Panc1 (cell line): ENCODE measurements around the gene SMIM35. TPM values are rescaled to one million over a fixed set of nuclear protein-coding genes. Genes with fewer than 3 reads are reported as not detected.

Experiments
- ATAC-seq: fragments of 200-7000 bp; cut with Tn5 transposase; 2 replicates; pipeline ENCODE4 v1.9.1; 2020; ENCODE audit warnings: mild to moderate bottlenecking, moderate library complexity
- BruUV-seq: library from RNA; stranded (reverse); fragments of 400-500 nt; replicated peaks from 2 replicates; lab custom pipeline; 2021; lab: Mats Ljungman, UMichigan
- CTCF ChIA-PET: fragments of 300-600 bp; sonication (Branson Sonifier 250); formaldehyde crosslinking; loops from one replicate; lab custom pipeline; 2022; ENCODE audit warnings: antibody characterized with exemption; lab: Charles Lee
- POLR2A ChIA-PET: fragments of 300-600 bp; sonication (Branson Sonifier 250); formaldehyde crosslinking; loops from one replicate; lab custom pipeline; 2022; ENCODE audit warnings: antibody characterized with exemption; lab: Charles Lee
- DNase-seq: peaks from one replicate; pipeline ENCODE4 v3.0.0-alpha.2; 2010; ENCODE audit warnings: low read depth, low spot score
- H3K27ac ChIP-seq: 2 replicates; pipeline ENCODE4 v1.5.1; 2011; ENCODE audit warnings: mild to moderate bottlenecking, low read length, inconsistent platforms
- H3K27me3 ChIP-seq: fragments of 200-500 bp; sonication (Bioruptor generic); 2 replicates; pipeline ENCODE4 v1.6.0; 2014; ENCODE audit warnings: low read length, inconsistent platforms; ENCODE audit not compliant: control insufficient read depth, insufficient read depth
- H3K36me3 ChIP-seq: fragments of 200-500 bp; sonication (Bioruptor generic); 2 replicates; pipeline ENCODE4 v1.5.1; 2014; ENCODE audit warnings: inconsistent platforms, mild to moderate bottlenecking, low read length, moderate library complexity; ENCODE audit not compliant: control insufficient read depth, insufficient read depth
- H3K4me1 ChIP-seq: 2 replicates; pipeline ENCODE4 v1.5.1; 2011; ENCODE audit warnings: inconsistent platforms, mild to moderate bottlenecking, low read length, moderate library complexity; ENCODE audit not compliant: control insufficient read depth, insufficient read depth
- H3K4me3 ChIP-seq, 2 experiments: 2 replicates each; pipeline ENCODE4 v1.5.1; 2011 to 2012; ENCODE audit warnings: low read depth in 2 of 2, low read length in 2 of 2, mild to moderate bottlenecking in 2 of 2, inconsistent platforms in 1 of 2, moderate library complexity in 1 of 2
- H3K9me3 ChIP-seq: fragments of 200-500 bp; sonication (Bioruptor generic); 2 replicates; pipeline ENCODE4 v1.5.1; 2014; ENCODE audit warnings: low read depth, mild to moderate bottlenecking, inconsistent platforms, low read length, moderate library complexity; ENCODE audit not compliant: control insufficient read depth, insufficient read depth
- POLR2AphosphoS5 ChIP-seq: IDR thresholded peaks from 2 replicates; pipeline ENCODE4 v1.6.1; 2012; ENCODE audit warnings: mild to moderate bottlenecking, low read depth, low read length, moderate library complexity
- REST ChIP-seq, 2 experiments: IDR thresholded peaks; 2 replicates each; pipeline ENCODE4 v1.6.1; 2011 to 2012; ENCODE audit warnings: low read depth in 2 of 2, control low read depth in 1 of 2, low read length in 1 of 2, mild to moderate bottlenecking in 1 of 2, moderate library complexity in 1 of 2; ENCODE audit not compliant: insufficient read depth in 1 of 2
- TCF7L2 ChIP-seq: IDR thresholded peaks from 2 replicates; pipeline ENCODE4 v1.6.1; 2011; ENCODE audit warnings: mild to moderate bottlenecking, low read depth, low read length, inconsistent platforms
- in situ Hi-C: cut with HindIII; loops from 2 replicates; pipeline ENCODE4 v1.10.0; 2016; ENCODE audit warnings: low sequenced_read_pairs, low pct_unique_long_range_greater_than_20kb
- intact Hi-C: fragments of 100-400 bp; cut with micrococcal nuclease; formaldehyde crosslinking; loops from one replicate; pipeline ENCODE4 v1.10.0; 2022; ENCODE audit not compliant: unreplicated experiment
- total RNA-seq: library from RNA; stranded (reverse); gene quantifications from one replicate; pipeline ENCODE4 v1.2.1, GENCODE V29; 2021; ENCODE audit not compliant: unreplicated experiment
- TF ChIP-seq, protein P1 (sequence below): fragments of 450-650 bp; IDR thresholded peaks from 2 replicates; pipeline ENCODE4 v1.5.1; 2017; ENCODE audit warnings: mild to moderate bottlenecking

Gene SMIM35
- total RNA-seq, 1 experiment from 2014 or later, result not detected

DNA sequence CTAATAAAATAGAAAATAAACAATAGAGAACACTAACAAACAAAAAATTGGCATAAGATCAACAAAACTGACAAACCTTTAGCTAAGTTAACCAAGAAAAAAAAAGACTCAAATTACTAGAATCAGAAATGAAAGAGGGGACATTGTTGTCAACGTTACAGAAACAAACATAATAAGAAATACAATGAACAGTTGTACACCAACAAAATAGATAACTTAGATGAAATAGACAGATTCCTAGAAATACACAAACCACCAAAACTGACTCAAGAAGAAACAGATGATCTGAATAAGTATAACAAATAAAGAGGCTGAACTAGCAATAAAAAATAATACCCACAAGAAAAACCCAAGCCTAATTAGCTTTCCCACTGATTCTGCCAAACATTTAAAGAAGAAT lies 44.6 kb downstream of the SMIM35 start:
- Histone ChIP-seq H3K36me3 (no peaks in the 10 kb centered on the region), H3K4me1 (no peaks in the 10 kb centered on the region), H3K4me3 (no peak overlapping the region), H3K9me3 (no peaks in the 10 kb centered on the region), H3K27ac (no peak overlapping the region), H3K27me3 (peaks cover 35% of the 10 kb centered on the region)
- ChIA-PET CTCF (interaction anchor here (0.6 kb wide), 2 partner anchors 12 to 126 kb away, joined by 3 to 4 read pairs; no protein-coding TSS in a partner anchor), POLR2A (no interaction called here)
- DNase-seq (no peak), ATAC-seq (no peak)
- BruUV-seq, result no TSS peak
- intact Hi-C loops, result no loop called here
- in situ Hi-C loops, result no loop called here
- TF ChIP-seq REST (IDR thresholded peaks at IDR 0.05; ENCODE audit: insufficient read depth in 1 of 2, low read depth in 2 of 2, low read length in 1 of 2) (no peak), TCF7L2 (no peak), POLR2AphosphoS5 (no peak)
- TF ChIP-seq, protein P1, sequence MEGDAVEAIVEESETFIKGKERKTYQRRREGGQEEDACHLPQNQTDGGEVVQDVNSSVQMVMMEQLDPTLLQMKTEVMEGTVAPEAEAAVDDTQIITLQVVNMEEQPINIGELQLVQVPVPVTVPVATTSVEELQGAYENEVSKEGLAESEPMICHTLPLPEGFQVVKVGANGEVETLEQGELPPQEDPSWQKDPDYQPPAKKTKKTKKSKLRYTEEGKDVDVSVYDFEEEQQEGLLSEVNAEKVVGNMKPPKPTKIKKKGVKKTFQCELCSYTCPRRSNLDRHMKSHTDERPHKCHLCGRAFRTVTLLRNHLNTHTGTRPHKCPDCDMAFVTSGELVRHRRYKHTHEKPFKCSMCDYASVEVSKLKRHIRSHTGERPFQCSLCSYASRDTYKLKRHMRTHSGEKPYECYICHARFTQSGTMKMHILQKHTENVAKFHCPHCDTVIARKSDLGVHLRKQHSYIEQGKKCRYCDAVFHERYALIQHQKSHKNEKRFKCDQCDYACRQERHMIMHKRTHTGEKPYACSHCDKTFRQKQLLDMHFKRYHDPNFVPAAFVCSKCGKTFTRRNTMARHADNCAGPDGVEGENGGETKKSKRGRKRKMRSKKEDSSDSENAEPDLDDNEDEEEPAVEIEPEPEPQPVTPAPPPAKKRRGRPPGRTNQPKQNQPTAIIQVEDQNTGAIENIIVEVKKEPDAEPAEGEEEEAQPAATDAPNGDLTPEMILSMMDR, result no peak

- Histone ChIP-seq H3K36me3 (no peaks in the 10 kb centered on the region), H3K9me3 (no peaks in the 10 kb centered on the region), H3K4me3 (no peak overlapping the region), H3K4me1 (no peaks in the 10 kb centered on the region), H3K27ac (no peak overlapping the region), H3K27me3 (peaks cover 11% of the 10 kb centered on the region)
- DNase-seq (no peak), ATAC-seq (no peak)
- TF ChIP-seq TCF7L2 (no peak), REST (IDR thresholded peaks at IDR 0.05; ENCODE audit: insufficient read depth in 1 of 2, low read depth in 2 of 2, low read length in 1 of 2) (no peak), POLR2AphosphoS5 (no peak)
- TF ChIP-seq, protein P1, result no peak
- no TSS peak for BruUV-seq
- POLR2A ChIA-PET, result no interaction called here
- CTCF ChIA-PET, result no interaction called here
- intact Hi-C loops (no loop called here), in situ Hi-C loops (no loop called here)
These were observed 53.3 kb downstream of the SMIM35 start for GRCh38 chr11:118033443-118033842.
